Skin epidermis (tissue), 12 donors: ENCODE measurements around the gene RNF217.
"Not testable (repeated sequence)": the region's sequence is repeated elsewhere in the genome, so short reads cannot be mapped to it uniquely, and the experiment has no call there.

ENCODE experiments used
- H3K27ac ChIP-seq, 21 experiments: fragments of 200-600 bp; sonication (generic) in 11 of 21; one replicate each; pipeline ENCODE4 v1.5.0; 2020; ENCODE audit warnings: mild to moderate bottlenecking in 3 of 21, inconsistent platforms in 2 of 21, moderate library complexity in 2 of 21
- H3K4me3 ChIP-seq, 7 experiments: fragments of 200-600 bp; sonication (generic) in 2 of 7; one replicate each; pipeline ENCODE4 v1.5.0; 2020; ENCODE audit warnings: inconsistent platforms in 2 of 7, mild to moderate bottlenecking in 2 of 7, moderate library complexity in 1 of 7

RNF217 gene

GRCh38 chr6:124961777-124962638 lies at the start of gene RNF217:
Gene RNF217, plus strand, starts transcription at chr6:124962437. Its CDS starts 108 bp downstream, at chr6:124962545.
- Histone ChIP-seq H3K4me3 (peak within 1 kb of the TSS; percentile 52 to 86 (median 73)), H3K27ac (peak within 1 kb of the TSS; percentile 86 to 98 (median 95))

GRCh38 chr6:124913056-124913455 lies 49.2 kb upstream of the RNF217 start:
- no peak overlapping the region for H3K27ac ChIP-seq
- H3K4me3 ChIP-seq: no peak overlapping the region

GRCh38 chr6:124917769-124918168 lies 44.5 kb upstream of the RNF217 start:
- no peak overlapping the region for H3K4me3 ChIP-seq

GRCh38 chr6:124919703-124920102 lies 42.5 kb upstream of the RNF217 start:
- not testable (repeated sequence) for H3K27ac ChIP-seq, H3K4me3 ChIP-seq

More at GRCh38 chr6:124917769-124918168, 44.5 kb upstream of the RNF217 start:
- H3K27ac ChIP-seq: no peak overlapping the region

GRCh38 chr6:124924333-124924759 lies 37.9 kb upstream of the RNF217 start:
- no peak overlapping the region for H3K4me3 ChIP-seq
- no peak overlapping the region for H3K27ac ChIP-seq

GRCh38 chr6:124926435-124926834 lies 35.8 kb upstream of the RNF217 start:
- no peak overlapping the region for H3K4me3 ChIP-seq
- H3K27ac ChIP-seq: no peak overlapping the region

GRCh38 chr6:124927806-124928205 lies 34.4 kb upstream of the RNF217 start:
- no peak overlapping the region for H3K4me3 ChIP-seq
- no peak overlapping the region for H3K27ac ChIP-seq

- H3K4me3 ChIP-seq: no peak overlapping the region
Measured at GRCh38 chr6:124928851-124929250, 33.4 kb upstream of the RNF217 start.

GRCh38 chr6:124937645-124938044 lies 24.6 kb upstream of the RNF217 start:
- Histone ChIP-seq H3K4me3 (no peak overlapping the region), H3K27ac (peak overlapping the region in 3 of 21 experiments; percentile 17 to 57 (median 28))

More at GRCh38 chr6:124928851-124929250, 33.4 kb upstream of the RNF217 start:
- H3K27ac ChIP-seq: no peak overlapping the region

- Histone ChIP-seq H3K4me3 (no peak overlapping the region), H3K27ac (no peak overlapping the region)
Measured at GRCh38 chr6:124941259-124941658, 21.0 kb upstream of the RNF217 start.

- Histone ChIP-seq H3K27ac (no peak overlapping the region), H3K4me3 (no peak overlapping the region)
Measured at GRCh38 chr6:124943658-124944057, 18.6 kb upstream of the RNF217 start.

GRCh38 chr6:124947971-124948451 lies 14.2 kb upstream of the RNF217 start:
- Histone ChIP-seq H3K27ac (no peak overlapping the region), H3K4me3 (no peak overlapping the region)

GRCh38 chr6:124949706-124950105 lies 12.5 kb upstream of the RNF217 start:
- Histone ChIP-seq H3K4me3 (no peak overlapping the region), H3K27ac (no peak overlapping the region)

- Histone ChIP-seq H3K4me3 (no peak overlapping the region), H3K27ac (no peak overlapping the region)
Measured at GRCh38 chr6:124953808-124954207, 8.4 kb upstream of the RNF217 start.

- no peak overlapping the region for H3K27ac ChIP-seq
Measured at GRCh38 chr6:124955108-124955856, 7.0 kb upstream of the RNF217 start.

GRCh38 chr6:124956018-124956417 lies 6.2 kb upstream of the RNF217 start:
- H3K4me3 ChIP-seq: no peak overlapping the region

More at GRCh38 chr6:124955108-124955856, 7.0 kb upstream of the RNF217 start:
- H3K4me3 ChIP-seq: no peak overlapping the region

GRCh38 chr6:124958149-124958548 lies 4.1 kb upstream of the RNF217 start:
- H3K4me3 ChIP-seq: no peak overlapping the region
- H3K27ac ChIP-seq: no peak overlapping the region

More at GRCh38 chr6:124956018-124956417, 6.2 kb upstream of the RNF217 start:
- no peak overlapping the region for H3K27ac ChIP-seq

- H3K27ac ChIP-seq: no peak overlapping the region
- no peak overlapping the region for H3K4me3 ChIP-seq
Measured at GRCh38 chr6:124958759-124959354, 3.4 kb upstream of the RNF217 start.

GRCh38 chr6:124960757-124961463 lies 1.3 kb upstream of the RNF217 start:
- peak overlapping the region; percentile 52 to 86 (median 73) for H3K4me3 ChIP-seq
- peak overlapping the region in 19 of 21 experiments; percentile 86 to 98 (median 95) for H3K27ac ChIP-seq
